Fibroblast of lung (primary cell): ENCODE data around the gene ARMH3. TPM values are rescaled to one million over a fixed set of nuclear protein-coding genes. Genes with fewer than 3 reads are reported as not detected.

Experiments used
- DNase-seq, 2 donors: peaks; one replicate each; pipeline versions ENCODE4 v3.0.0 to v3.0.0-alpha.2; 2010; ENCODE audit warnings: low read depth in 2 of 2
- H2AFZ ChIP-seq: 2 replicates; pipeline ENCODE4 v1.5.1; 2012; ENCODE audit warnings: low read length, control low read depth, inconsistent platforms
- H3K27ac ChIP-seq: 2 replicates; pipeline ENCODE4 v1.5.1; 2011; ENCODE audit warnings: low read length, control low read depth; ENCODE audit not compliant: insufficient read depth
- H3K27me3 ChIP-seq: 2 replicates; pipeline ENCODE4 v1.5.1; 2011; ENCODE audit warnings: mild to moderate bottlenecking, low read length; ENCODE audit not compliant: control insufficient read depth, insufficient read depth
- H3K36me3 ChIP-seq: 2 replicates; pipeline ENCODE4 v1.5.1; 2011; ENCODE audit warnings: low read length; ENCODE audit not compliant: control insufficient read depth, insufficient read depth
- H3K4me1 ChIP-seq: 2 replicates; pipeline ENCODE4 v1.5.1; 2011; ENCODE audit warnings: low read length; ENCODE audit not compliant: control insufficient read depth, insufficient read depth; ENCODE audit errors: extremely low read depth
- H3K4me2 ChIP-seq: 2 replicates; pipeline ENCODE4 v1.5.1; 2011; ENCODE audit warnings: low read length, control low read depth; ENCODE audit not compliant: insufficient read depth; ENCODE audit errors: extremely low read depth
- H3K4me3 ChIP-seq, 4 experiments: fragments of 200-600 bp in 1 of 4; sonication (generic) in 1 of 4; replicated peaks in 1 of 4; 2 replicates each; pipeline ENCODE4 v1.5.1; 2011 to 2016; ENCODE audit warnings: low read length in 4 of 4, low read depth in 3 of 4, mild to moderate bottlenecking in 3 of 4, control low read depth in 2 of 4, inconsistent platforms in 1 of 4, mixed read lengths in 1 of 4; ENCODE audit not compliant: insufficient read depth in 1 of 4; ENCODE audit errors: control extremely low read depth in 1 of 4
- H3K79me2 ChIP-seq: 2 replicates; pipeline ENCODE4 v1.5.1; 2012; ENCODE audit warnings: mild to moderate bottlenecking, low read length, inconsistent platforms; ENCODE audit not compliant: control insufficient read depth, insufficient read depth
- H3K9ac ChIP-seq: 2 replicates; pipeline ENCODE4 v1.5.1; 2011; ENCODE audit warnings: mild to moderate bottlenecking, low read length, control low read depth; ENCODE audit not compliant: insufficient read depth
- H3K9me3 ChIP-seq: 2 replicates; pipeline ENCODE4 v1.5.1; 2012; ENCODE audit warnings: low read depth, low read length; ENCODE audit not compliant: control insufficient read depth, insufficient read depth
- H4K20me1 ChIP-seq: 2 replicates; pipeline ENCODE4 v1.5.1; 2011; ENCODE audit warnings: low read length; ENCODE audit not compliant: control insufficient read depth, insufficient read depth; ENCODE audit errors: extremely low read depth
- EZH2 ChIP-seq: IDR thresholded peaks from 2 replicates; pipeline ENCODE4 v1.5.1; 2012; ENCODE audit warnings: low read length, control low read depth, mild to moderate bottlenecking; ENCODE audit errors: missing control alignments
- polyA plus RNA-seq, 2 donors: library from polyadenylated mRNA; depleted of rRNA in 1 of 2; stranded (reverse) in 1 of 2; unstranded in 1 of 2; fragments of >200 nt; gene quantifications; 2 replicates each; pipeline ENCODE4 v1.2.1, GENCODE V29; 2011 to 2012; ENCODE audit warnings: missing spikeins in 1 of 2
- total RNA-seq: library from RNA; depleted of rRNA; stranded (reverse); fragments of >200 nt; gene quantifications from 2 replicates; pipeline ENCODE4 v1.2.1, GENCODE V29; 2014
- TF ChIP-seq, protein P1 (sequence below), 2 donors: IDR thresholded peaks in 1 of 2; conservative IDR thresholded peaks in 1 of 2; 1 replicate in 1 of 2; 2 replicates in 1 of 2; pipeline ENCODE4 v1.5.1; 2011 to 2012; ENCODE audit warnings: low read length in 2 of 2, control low read depth in 1 of 2, inconsistent platforms in 1 of 2, low read depth in 1 of 2, mild to moderate bottlenecking in 1 of 2

Gene ARMH3
- total and polyA plus RNA-seq, 2 donors (not counting 1 experiment from before 2014, with no cell fraction given): 14.5 to 16.4 TPM

DNA sequence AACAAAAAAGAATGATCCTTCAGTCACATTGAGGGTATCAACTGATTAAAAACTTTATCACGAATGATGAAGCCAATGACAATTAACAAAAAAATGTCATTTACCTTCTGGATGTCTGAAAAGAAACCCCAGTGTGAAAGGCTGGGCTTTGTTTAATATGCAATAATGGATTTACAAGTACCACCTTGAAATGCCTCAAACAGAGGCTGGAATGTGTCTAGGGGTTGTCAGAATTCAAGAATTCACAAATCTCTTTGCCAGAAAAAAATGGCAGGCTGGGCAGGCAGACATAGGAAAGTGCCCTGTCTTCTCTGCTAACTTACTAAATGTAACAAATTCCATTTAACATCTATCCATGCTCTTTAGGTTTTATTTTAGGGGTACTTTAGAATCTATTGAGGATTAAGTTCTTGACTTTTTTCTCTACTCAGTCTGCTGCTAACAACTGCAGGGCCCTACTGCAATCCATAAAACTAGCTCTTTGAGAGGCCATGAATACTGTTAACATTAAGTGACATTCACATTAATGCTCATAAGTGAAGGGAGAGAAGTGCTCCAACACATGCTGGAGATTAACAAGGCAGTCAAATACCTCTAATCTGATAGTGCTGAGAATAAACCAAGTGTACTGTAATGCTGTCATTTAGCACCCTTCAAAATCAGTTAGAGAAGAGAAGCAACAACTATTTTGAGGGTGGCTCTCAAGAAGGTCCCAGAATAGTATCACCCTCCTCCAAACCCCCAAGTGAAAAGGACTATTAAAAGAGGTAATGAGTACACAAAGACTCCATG lies 169.3 kb downstream of the ARMH3 start:
- Histone ChIP-seq H3K79me2 (no peaks in the 10 kb centered on the region), H3K9me3 (no peaks in the 10 kb centered on the region), H2AFZ (no peak overlapping the region), H3K4me1 (no peaks in the 10 kb centered on the region), H3K4me2 (no peak overlapping the region), H3K27me3 (no peaks in the 10 kb centered on the region), H3K4me3 (no peak overlapping the region), H3K27ac (no peak overlapping the region), H3K36me3 (no peaks in the 10 kb centered on the region), H4K20me1 (no peaks in the 10 kb centered on the region), H3K9ac (no peak overlapping the region)
- no peak for DNase-seq
- no peak for TF ChIP-seq EZH2
- TF ChIP-seq, protein P1, sequence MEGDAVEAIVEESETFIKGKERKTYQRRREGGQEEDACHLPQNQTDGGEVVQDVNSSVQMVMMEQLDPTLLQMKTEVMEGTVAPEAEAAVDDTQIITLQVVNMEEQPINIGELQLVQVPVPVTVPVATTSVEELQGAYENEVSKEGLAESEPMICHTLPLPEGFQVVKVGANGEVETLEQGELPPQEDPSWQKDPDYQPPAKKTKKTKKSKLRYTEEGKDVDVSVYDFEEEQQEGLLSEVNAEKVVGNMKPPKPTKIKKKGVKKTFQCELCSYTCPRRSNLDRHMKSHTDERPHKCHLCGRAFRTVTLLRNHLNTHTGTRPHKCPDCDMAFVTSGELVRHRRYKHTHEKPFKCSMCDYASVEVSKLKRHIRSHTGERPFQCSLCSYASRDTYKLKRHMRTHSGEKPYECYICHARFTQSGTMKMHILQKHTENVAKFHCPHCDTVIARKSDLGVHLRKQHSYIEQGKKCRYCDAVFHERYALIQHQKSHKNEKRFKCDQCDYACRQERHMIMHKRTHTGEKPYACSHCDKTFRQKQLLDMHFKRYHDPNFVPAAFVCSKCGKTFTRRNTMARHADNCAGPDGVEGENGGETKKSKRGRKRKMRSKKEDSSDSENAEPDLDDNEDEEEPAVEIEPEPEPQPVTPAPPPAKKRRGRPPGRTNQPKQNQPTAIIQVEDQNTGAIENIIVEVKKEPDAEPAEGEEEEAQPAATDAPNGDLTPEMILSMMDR (conservative IDR thresholded peaks at IDR 0.05 in 1 of 2, IDR thresholded peaks at IDR 0.05 in 1 of 2; ENCODE audit: low read depth in 1 of 2, low read length in 2 of 2): no peak

DNA sequence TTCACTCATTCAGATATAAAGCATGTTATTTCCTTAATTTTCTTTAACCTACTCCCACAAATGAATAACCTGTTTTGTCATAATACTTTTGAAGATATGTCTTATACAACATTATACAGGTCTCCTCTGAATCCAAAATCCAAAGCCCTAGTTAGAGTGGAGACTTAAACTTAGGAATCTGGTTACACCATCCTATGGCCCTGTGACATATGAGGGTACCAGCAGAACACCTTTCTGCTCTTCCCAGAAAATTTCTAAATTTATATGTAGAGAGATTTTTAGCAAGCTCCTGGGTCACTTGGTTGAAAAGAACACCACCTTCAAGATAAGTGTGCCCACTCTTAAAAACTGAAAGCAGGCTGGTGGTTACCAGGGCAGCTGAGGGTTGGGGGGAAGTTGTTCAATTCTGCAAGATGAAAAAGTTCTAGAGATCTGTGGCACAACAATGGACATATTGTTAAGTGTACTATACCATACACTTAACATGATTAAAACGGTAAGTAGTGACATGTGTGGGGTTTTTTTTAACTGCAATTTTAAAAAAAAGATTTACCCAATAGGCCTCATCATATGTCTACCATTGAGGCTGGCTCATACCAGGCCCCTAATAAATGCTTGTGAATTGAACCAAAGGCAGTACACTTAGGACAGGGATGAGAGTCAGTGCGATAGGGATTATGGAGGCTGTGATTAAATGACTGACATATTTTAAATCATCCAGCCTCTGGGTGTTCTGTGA lies 174.8 kb downstream of the ARMH3 start:
- Histone ChIP-seq H3K4me1 (peaks cover 3% of the 10 kb centered on the region), H3K36me3 (no peaks in the 10 kb centered on the region), H3K9ac (no peak overlapping the region), H3K79me2 (no peaks in the 10 kb centered on the region), H2AFZ (no peak overlapping the region), H3K9me3 (no peaks in the 10 kb centered on the region), H3K27me3 (no peaks in the 10 kb centered on the region), H3K4me3 (no peak overlapping the region), H4K20me1 (no peaks in the 10 kb centered on the region), H3K4me2 (no peak overlapping the region), H3K27ac (no peak overlapping the region)
- TF ChIP-seq, protein P1 (conservative IDR thresholded peaks at IDR 0.05 in 1 of 2, IDR thresholded peaks at IDR 0.05 in 1 of 2; ENCODE audit: low read depth in 1 of 2, low read length in 2 of 2): no peak
- TF ChIP-seq EZH2: no peak
- DNase-seq: no peak

DNA sequence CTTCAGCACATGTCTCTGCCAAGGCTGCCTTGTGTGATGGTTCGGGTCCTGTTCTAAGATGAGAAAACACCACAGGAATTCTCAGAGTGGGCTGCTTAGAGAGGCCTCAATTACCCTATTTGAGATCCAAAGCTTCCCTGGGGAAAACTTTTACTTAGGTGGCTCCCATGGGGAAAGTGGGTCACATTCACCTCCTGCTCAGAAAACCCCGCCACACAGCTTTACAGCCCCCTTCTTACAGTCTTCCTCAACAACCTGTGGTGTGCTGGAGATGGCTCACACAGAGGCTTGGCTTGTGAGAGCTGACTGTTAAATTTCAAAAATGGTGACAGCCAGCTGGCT lies 175.8 kb downstream of the ARMH3 start:
- H3K27me3 ChIP-seq: no peaks in the 10 kb centered on the region
- H3K4me3 ChIP-seq: no peak overlapping the region
- H3K36me3 ChIP-seq: no peaks in the 10 kb centered on the region
- H3K4me2 ChIP-seq: peak overlapping the region; percentile 13
- H3K4me1 ChIP-seq: peaks cover 3% of the 10 kb centered on the region
- H4K20me1 ChIP-seq: no peaks in the 10 kb centered on the region
- H3K27ac ChIP-seq: peak overlapping the region; percentile 51
- no peaks in the 10 kb centered on the region for H3K79me2 ChIP-seq
- H3K9me3 ChIP-seq: no peaks in the 10 kb centered on the region
- DNase-seq: no peak
- TF ChIP-seq, protein P1 (conservative IDR thresholded peaks at IDR 0.05 in 1 of 2, IDR thresholded peaks at IDR 0.05 in 1 of 2; ENCODE audit: low read depth in 1 of 2, low read length in 2 of 2): no peak
- no peak for TF ChIP-seq EZH2
- no peak overlapping the region for H2AFZ ChIP-seq
- no peak overlapping the region for H3K9ac ChIP-seq
